H1 (cell line): ENCODE results near the gene NCAPG2. TPM values are rescaled to one million over a fixed set of nuclear protein-coding genes. Genes with fewer than 3 reads are reported as not detected.
A peak's percentile ranks its signal among the peaks of the same experiment; 100 is the strongest.

Experiments
- CTCF ChIA-PET: fragments of 300-600 bp; sonication (Branson Sonifier 250); formaldehyde crosslinking; loops from one replicate; lab custom pipeline; 2021; ENCODE audit not compliant: partially characterized antibody; lab: Charles Lee
- POLR2A ChIA-PET: fragments of 300-600 bp; sonication (Branson Sonifier 250); formaldehyde crosslinking; loops from one replicate; lab custom pipeline; 2021; ENCODE audit warnings: inconsistent platforms; ENCODE audit not compliant: partially characterized antibody; lab: Charles Lee
- DNase-seq, 2 experiments: peaks; one replicate each; pipeline versions ENCODE4 v3.0.0 to v3.0.0-alpha.2; 2010 to 2022; ENCODE audit warnings: low spot score in 2 of 2, low read depth in 1 of 2, mixed read lengths in 1 of 2
- FAIRE-seq: peaks from 2 replicates; lab custom pipeline; 2011; peaks lifted over from hg19 to GRCh38; lab: Jason Lieb, UNC
- H2AFZ ChIP-seq: 2 replicates; pipeline ENCODE4 v1.8.1; 2012; ENCODE audit warnings: low read length, inconsistent platforms
- H2AK5ac ChIP-seq: 2 replicates; pipeline ENCODE4 v1.6.1; 2013; ENCODE audit warnings: low read depth, low read length
- H2BK120ac ChIP-seq: replicated peaks from 2 replicates; pipeline ENCODE3; 2013; ENCODE audit warnings: low read depth, low read length, inconsistent platforms
- H2BK12ac ChIP-seq: 2 replicates; pipeline ENCODE4 v1.6.1; 2013; ENCODE audit warnings: low read depth, low read length
- H2BK15ac ChIP-seq: 2 replicates; pipeline ENCODE4 v1.6.1; 2013; ENCODE audit warnings: low read length
- H2BK20ac ChIP-seq: 2 replicates; pipeline ENCODE4 v1.6.1; 2013; ENCODE audit warnings: low read length
- H2BK5ac ChIP-seq: 2 replicates; pipeline ENCODE4 v1.6.1; 2013; ENCODE audit warnings: low read depth, low read length
- H3K14ac ChIP-seq: 2 replicates; pipeline ENCODE4 v1.6.1; 2013; ENCODE audit warnings: inconsistent platforms; ENCODE audit not compliant: insufficient read length
- H3K18ac ChIP-seq: 2 replicates; pipeline ENCODE4 v1.6.1; 2013; ENCODE audit warnings: low read length; ENCODE audit errors: extremely low read depth
- H3K23ac ChIP-seq: 2 replicates; pipeline ENCODE4 v1.6.1; 2013; ENCODE audit warnings: inconsistent platforms; ENCODE audit not compliant: insufficient read length
- H3K23me2 ChIP-seq: 2 replicates; pipeline ENCODE4 v1.6.1; 2013; ENCODE audit warnings: low read depth, low read length
- H3K27ac ChIP-seq: 2 replicates; pipeline ENCODE4 v1.6.1; 2011; ENCODE audit warnings: low read depth, low read length, inconsistent platforms
- H3K27me3 ChIP-seq, 4 experiments: replicated peaks in 1 of 4; 1 replicate in 1 of 4; 2 replicates in 3 of 4; pipeline versions ENCODE4 v1.6.1 to v1.8.1; 2011 to 2013; ENCODE audit warnings: low read length in 3 of 4, mild to moderate bottlenecking in 3 of 4, inconsistent platforms in 2 of 4, mixed read lengths in 2 of 4, moderate library complexity in 1 of 4; ENCODE audit not compliant: control insufficient read depth in 3 of 4, insufficient read depth in 3 of 4; ENCODE audit errors: extremely low read depth in 1 of 4
- H3K36me3 ChIP-seq, 4 experiments: 2 replicates each; pipeline versions ENCODE4 v1.6.1 to v1.8.1; 2011 to 2013; ENCODE audit warnings: mild to moderate bottlenecking in 4 of 4, low read length in 3 of 4, moderate library complexity in 2 of 4, control low read depth in 1 of 4, inconsistent platforms in 1 of 4; ENCODE audit not compliant: insufficient read depth in 4 of 4, control insufficient read depth in 2 of 4
- H3K4ac ChIP-seq: replicated peaks from 2 replicates; pipeline ENCODE3; 2013; ENCODE audit warnings: low read length, low read depth, mixed read lengths, inconsistent platforms; ENCODE audit not compliant: insufficient read length
- H3K4me1 ChIP-seq, 4 experiments: replicated peaks in 1 of 4; 1 replicate in 1 of 4; 2 replicates in 3 of 4; pipeline versions ENCODE4 v1.6.1 to v1.8.1; 2011 to 2013; ENCODE audit warnings: low read length in 3 of 4, inconsistent platforms in 2 of 4, mixed read lengths in 1 of 4; ENCODE audit not compliant: insufficient read depth in 4 of 4, control insufficient read depth in 3 of 4
- H3K4me2 ChIP-seq, 2 experiments: 2 replicates each; pipeline versions ENCODE4 v1.6.1 to v1.8.1; 2011 to 2013; ENCODE audit warnings: low read depth in 2 of 2, low read length in 2 of 2, control low read depth in 1 of 2, inconsistent platforms in 1 of 2, mild to moderate bottlenecking in 1 of 2; ENCODE audit not compliant: insufficient read depth in 1 of 2
- H3K4me3 ChIP-seq, 4 experiments: fragments of 200-600, 300-600 bp in 1 of 4; sonication (generic), shearing (Covaris generic), sonication (Bioruptor Twin) in 1 of 4; 2 replicates each; pipeline versions ENCODE4 v1.5.1 to v1.8.1; 2011 to 2016; ENCODE audit warnings: low read length in 4 of 4, low read depth in 3 of 4, control low read depth in 2 of 4, inconsistent platforms in 2 of 4, mild to moderate bottlenecking in 2 of 4, mixed read lengths in 1 of 4, moderate library complexity in 1 of 4; ENCODE audit not compliant: insufficient read depth in 2 of 4; ENCODE audit errors: extremely low read depth in 1 of 4
- H3K56ac ChIP-seq: replicated peaks from 2 replicates; pipeline ENCODE3; 2013; ENCODE audit warnings: low read depth, mild to moderate bottlenecking, mixed read lengths, low read length, inconsistent platforms; ENCODE audit not compliant: insufficient read length
- H3K79me1 ChIP-seq: 2 replicates; pipeline ENCODE4 v1.6.1; 2013; ENCODE audit warnings: low read depth, low read length, control low read depth
- H3K79me2 ChIP-seq, 2 experiments: 2 replicates each; pipeline versions ENCODE4 v1.6.1 to v1.8.1; 2012 to 2013; ENCODE audit warnings: low read length in 2 of 2, mild to moderate bottlenecking in 2 of 2, inconsistent platforms in 1 of 2; ENCODE audit not compliant: insufficient read depth in 2 of 2, control insufficient read depth in 1 of 2
- H3K9ac ChIP-seq, 4 experiments: replicated peaks in 1 of 4; 1 replicate in 1 of 4; 2 replicates in 3 of 4; pipeline versions ENCODE4 v1.6.1 to v1.8.1; 2011 to 2013; ENCODE audit warnings: low read depth in 3 of 4, low read length in 3 of 4, control low read depth in 2 of 4, mild to moderate bottlenecking in 2 of 4, moderate library complexity in 2 of 4, inconsistent platforms in 1 of 4; ENCODE audit errors: extremely low read depth in 1 of 4
- H3K9me3 ChIP-seq, 2 experiments: 2 replicates each; pipeline versions ENCODE4 v1.6.1 to v1.8.1; 2012 to 2013; ENCODE audit warnings: mild to moderate bottlenecking in 2 of 2, moderate library complexity in 2 of 2, control low read depth in 1 of 2, inconsistent platforms in 1 of 2, low read depth in 1 of 2, low read length in 1 of 2, mixed read lengths in 1 of 2; ENCODE audit not compliant: insufficient read depth in 2 of 2
- H4K20me1 ChIP-seq, 2 experiments: replicated peaks in 1 of 2; 2 replicates each; pipeline versions ENCODE3 to v1.8.1; 2011 to 2013; ENCODE audit warnings: inconsistent platforms in 2 of 2, low read length in 2 of 2, mild to moderate bottlenecking in 1 of 2; ENCODE audit not compliant: insufficient read depth in 2 of 2, control insufficient read depth in 1 of 2
- H4K5ac ChIP-seq: 2 replicates; pipeline ENCODE4 v1.6.1; 2013; ENCODE audit warnings: low read length, low read depth, mixed read lengths, inconsistent platforms; ENCODE audit not compliant: insufficient read length
- H4K8ac ChIP-seq: 2 replicates; pipeline ENCODE4 v1.8.0; 2013; ENCODE audit warnings: mild to moderate bottlenecking, moderate library complexity, low read length, inconsistent platforms; ENCODE audit not compliant: insufficient read depth; ENCODE audit errors: extremely low read depth
- H4K91ac ChIP-seq: replicated peaks from 2 replicates; pipeline ENCODE3; 2013; ENCODE audit warnings: low read length, mixed read lengths, inconsistent platforms; ENCODE audit not compliant: insufficient read length
- EGR1 ChIP-seq: IDR thresholded peaks from 2 replicates; pipeline ENCODE4 v1.6.1; 2011; ENCODE audit warnings: low read depth, low read length, borderline replicate concordance
- TCF12 ChIP-seq: IDR thresholded peaks from 2 replicates; pipeline ENCODE4 v1.6.1; 2011; ENCODE audit warnings: low read depth, mild to moderate bottlenecking, low read length
- WGBS, 2 experiments: shearing (Covaris generic) in 1 of 2; methylation state at CpG; one replicate each; pipeline versions ENCODE4 v1.1.6 to v1.1.7; 2013 to 2015; ENCODE audit warnings: low lambda C conversion rate in 2 of 2, mixed read lengths in 2 of 2, inconsistent platforms in 1 of 2, low coverage in 1 of 2, missing lambda C conversion rate in 1 of 2; ENCODE audit not compliant: insufficient replicate concordance in 2 of 2, insufficient coverage in 1 of 2, insufficient read length in 1 of 2; ENCODE audit errors: extremely low coverage in 1 of 2, missing lambda C conversion rate in 1 of 2; 5-methylcytosine and 5-hydroxymethylcytosine counted together
- polyA plus RNA-seq, 7 experiments: library from polyadenylated mRNA; depleted of rRNA in 3 of 7; stranded (reverse) in 5 of 7; unstranded in 2 of 7; fragments of >200 nt in 5 of 7; fragments of 200-250 nt in 2 of 7; gene quantifications; 1 replicate in 5 of 7; 2 replicates in 1 of 7; 4 replicates in 1 of 7; pipeline versions ENCODE4 v1.2.1 to v1.2.3, GENCODE V29; 2011 to 2013; ENCODE audit warnings: missing spikeins in 2 of 7, mixed read lengths in 2 of 7
- total RNA-seq: library from RNA; stranded (reverse); fragmentation: NEBNext Ultra II Directional; extraction: Animal tissue kit (Norgen Biotek cat#: 25700); gene quantifications from 2 replicates; pipeline ENCODE4 v1.2.1, GENCODE V29; 2021
- TF ChIP-seq, protein P1 (sequence below), 3 experiments: IDR thresholded peaks; 1 replicate in 2 of 3; 2 replicates in 1 of 3; pipeline versions ENCODE4 v1.5.1 to v1.6.1; 2011; ENCODE audit warnings: low read length in 3 of 3, mild to moderate bottlenecking in 3 of 3, inconsistent platforms in 2 of 3, low read depth in 1 of 3, moderate library complexity in 1 of 3; ENCODE audit not compliant: insufficient read depth in 1 of 3; ENCODE audit errors: control extremely low read depth in 1 of 3

Gene NCAPG2
- total and polyA plus RNA-seq, 2 of the 8 experiments (the other 6 are each of a cell fraction or from before 2014, with no cell fraction given) = 49.9 to 119 TPM

DNA sequence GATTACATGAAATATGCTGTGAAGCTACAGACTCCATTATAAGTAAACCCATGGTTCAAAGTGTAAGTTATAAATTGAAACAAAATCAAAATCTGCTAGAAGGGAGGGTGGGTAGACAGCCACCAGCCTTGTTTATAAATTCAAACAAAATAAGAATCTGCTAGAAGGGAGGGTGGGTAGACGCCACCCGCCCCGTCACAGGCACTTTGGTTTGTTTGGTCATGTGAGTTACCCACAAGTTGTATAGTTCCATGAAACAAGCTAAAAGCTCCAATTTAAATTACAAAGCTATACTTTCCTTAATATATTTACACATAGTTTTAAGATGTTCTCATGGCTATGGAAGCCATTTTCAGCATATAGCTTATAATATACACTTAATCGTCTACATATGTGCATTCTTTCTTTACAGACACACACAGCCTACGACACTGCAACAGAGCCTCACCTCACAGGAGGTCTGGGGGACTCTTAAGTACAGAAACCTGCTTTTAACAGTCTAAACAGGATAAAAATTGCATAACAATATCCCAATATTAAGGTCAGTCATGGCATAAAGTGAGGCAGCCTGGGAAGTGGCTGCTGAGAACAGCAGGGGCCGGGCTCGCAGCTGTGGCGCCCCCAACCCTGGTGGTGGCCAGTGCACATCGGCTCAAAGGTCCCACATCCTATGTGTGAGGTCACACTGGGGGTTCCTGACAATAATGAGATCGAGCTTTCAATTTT lies 28.1 kb upstream of the NCAPG2 start:
- Histone ChIP-seq H3K56ac (no peak overlapping the region), H2BK20ac (no peak overlapping the region), H3K79me2 (no peaks in the 10 kb centered on the region), H3K14ac (no peak overlapping the region), H2BK5ac (no peak overlapping the region), H3K4ac (no peak overlapping the region), H4K5ac (no peak overlapping the region), H3K79me1 (no peaks in the 10 kb centered on the region), H3K23me2 (no peaks in the 10 kb centered on the region), H3K18ac (no peak overlapping the region), H2BK120ac (no peak overlapping the region), H2AK5ac (no peak overlapping the region), H3K4me3 (no peak overlapping the region), H3K36me3 (peaks cover 0 to 8% (median 6%) of the 10 kb centered on the region in 4 experiments; a peak in 5 of 8 replicates), H2BK12ac (no peak overlapping the region), H3K4me1 (peaks cover 0 to 7% (median 2%) of the 10 kb centered on the region in 4 experiments; a peak in 3 of 7 replicates), H2BK15ac (no peak overlapping the region), H4K20me1 (peaks cover 0 to 1% of the 10 kb centered on the region in 2 experiments), H2AFZ (no peak overlapping the region), H4K91ac (no peak overlapping the region), H3K27ac (no peak overlapping the region), H4K8ac (no peak overlapping the region), H3K23ac (no peak overlapping the region), H3K9me3 (no peaks in the 10 kb centered on the region), H3K27me3 (no peaks in the 10 kb centered on the region), H3K4me2 (peak overlapping the region in 1 of 2 experiments; percentile 2; a peak in 1 of 4 replicates), H3K9ac (no peak overlapping the region; a peak in 1 of 7 replicates)
- WGBS, 2 experiments = 81% methylated on average over 10 of the region's 10 CpGs; no CpG with 5 or more reads in 1 of the 2 experiments
- FAIRE-seq (no peak), DNase-seq (peak in 1 of 2 experiments; percentile 54)
- TF ChIP-seq EGR1 = no peak
- TF ChIP-seq TCF12 = 0 out of 2 replicates have a peak, but pooled peaks have one; percentile 61
- TF ChIP-seq, protein P1, sequence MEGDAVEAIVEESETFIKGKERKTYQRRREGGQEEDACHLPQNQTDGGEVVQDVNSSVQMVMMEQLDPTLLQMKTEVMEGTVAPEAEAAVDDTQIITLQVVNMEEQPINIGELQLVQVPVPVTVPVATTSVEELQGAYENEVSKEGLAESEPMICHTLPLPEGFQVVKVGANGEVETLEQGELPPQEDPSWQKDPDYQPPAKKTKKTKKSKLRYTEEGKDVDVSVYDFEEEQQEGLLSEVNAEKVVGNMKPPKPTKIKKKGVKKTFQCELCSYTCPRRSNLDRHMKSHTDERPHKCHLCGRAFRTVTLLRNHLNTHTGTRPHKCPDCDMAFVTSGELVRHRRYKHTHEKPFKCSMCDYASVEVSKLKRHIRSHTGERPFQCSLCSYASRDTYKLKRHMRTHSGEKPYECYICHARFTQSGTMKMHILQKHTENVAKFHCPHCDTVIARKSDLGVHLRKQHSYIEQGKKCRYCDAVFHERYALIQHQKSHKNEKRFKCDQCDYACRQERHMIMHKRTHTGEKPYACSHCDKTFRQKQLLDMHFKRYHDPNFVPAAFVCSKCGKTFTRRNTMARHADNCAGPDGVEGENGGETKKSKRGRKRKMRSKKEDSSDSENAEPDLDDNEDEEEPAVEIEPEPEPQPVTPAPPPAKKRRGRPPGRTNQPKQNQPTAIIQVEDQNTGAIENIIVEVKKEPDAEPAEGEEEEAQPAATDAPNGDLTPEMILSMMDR (IDR thresholded peaks at IDR 0.05; ENCODE audit: control extremely low read depth in 1 of 3, insufficient read depth in 1 of 3, low read depth in 1 of 3, low read length in 3 of 3) = peak; percentile 38 to 51 (median 47)
- ChIA-PET POLR2A (interaction anchor here (1.2 to 1.9 kb wide), 2 partner anchors 28 to 35 kb away, joined by 4 to 7 read pairs; partner anchors contain the start of gene NCAPG2), CTCF (interaction anchor here (0.7 to 5.0 kb wide), 27 partner anchors 8 to 390 kb away, joined by 3 to 37 read pairs (median 4); partner anchors contain the start of gene NCAPG2)
